Right atrium auricular region (tissue), 2 donors: ENCODE measurements around the gene KCNH6. TPM values are rescaled to one million over a fixed set of nuclear protein-coding genes. Genes with fewer than 3 reads are reported as not detected.

Source experiments
- DNase-seq: peaks from one replicate; pipeline ENCODE4 v3.0.0-alpha.2; 2019; ENCODE audit warnings: low spot score
- H3K27ac ChIP-seq, 2 donors: fragments of 200-600 bp; sonication (generic); 1 replicate in 1 of 2; 2 replicates in 1 of 2; pipeline ENCODE4 v1.5.1; 2016 to 2019
- H3K27me3 ChIP-seq, 2 donors: fragments of 200-600 bp; sonication (generic); one replicate each; pipeline versions ENCODE4 v1.5.1 to v1.6.0; 2017 to 2019
- H3K36me3 ChIP-seq: fragments of 200-600 bp; sonication (generic); one replicate; pipeline ENCODE4 v1.5.1; 2016
- H3K4me1 ChIP-seq, 2 donors: fragments of 200-600 bp; sonication (generic); one replicate each; pipeline versions ENCODE4 v1.5.1 to v1.6.0; 2017 to 2019
- H3K4me3 ChIP-seq, 2 donors: fragments of 200-600 bp; sonication (generic); 1 replicate in 1 of 2; 2 replicates in 1 of 2; pipeline ENCODE4 v1.5.1; 2017 to 2019; ENCODE audit warnings: mild to moderate bottlenecking in 1 of 2, moderate library complexity in 1 of 2
- H3K9me3 ChIP-seq, 2 donors: fragments of 200-600 bp; sonication (generic); one replicate each; pipeline ENCODE4 v1.5.1; 2019
- CTCF ChIP-seq, 2 donors: fragments of 200-600 bp; sonication (generic); IDR thresholded peaks; one replicate each; pipeline ENCODE4 v1.5.1; 2019; ENCODE audit warnings: antibody characterized with exemption in 2 of 2
- total RNA-seq, 2 donors: library from RNA; depleted of rRNA; stranded (reverse); fragments of >200 nt; gene quantifications; one replicate each; pipeline ENCODE4 v1.1.0, GENCODE V29; 2016

KCNH6 gene
- total RNA-seq, 2 donors from 2014 or later = not detected

- H3K36me3 ChIP-seq = no peaks in the 10 kb centered on the region
- TF ChIP-seq CTCF (IDR thresholded peaks at IDR 0.05) = no peak
- no peak overlapping the region for H3K4me3 ChIP-seq
- no peak overlapping the region for H3K27ac ChIP-seq
- peaks cover 0 to 8% of the 10 kb centered on the region in 2 donors for H3K4me1 ChIP-seq
- DNase-seq = no peak
- H3K27me3 ChIP-seq = no peaks in the 10 kb centered on the region
- H3K9me3 ChIP-seq = no peaks in the 10 kb centered on the region
These were observed 3.7 kb downstream of the KCNH6 start for GRCh38 chr17:63526861-63527260.

GRCh38 chr17:63528183-63528582 lies 5.0 kb downstream of the KCNH6 start:
- Histone ChIP-seq H3K4me3 (no peak overlapping the region), H3K9me3 (no peaks in the 10 kb centered on the region), H3K36me3 (no peaks in the 10 kb centered on the region), H3K4me1 (peaks cover 0 to 8% of the 10 kb centered on the region in 2 donors), H3K27ac (no peak overlapping the region), H3K27me3 (no peaks in the 10 kb centered on the region)
- DNase-seq = no peak
- TF ChIP-seq CTCF (IDR thresholded peaks at IDR 0.05) = no peak

GRCh38 chr17:63529711-63530556 lies 6.8 kb downstream of the KCNH6 start:
- Histone ChIP-seq H3K36me3 (no peaks in the 10 kb centered on the region), H3K9me3 (no peaks in the 10 kb centered on the region), H3K4me1 (peaks cover 0 to 8% of the 10 kb centered on the region in 2 donors), H3K27ac (no peak overlapping the region), H3K27me3 (no peaks in the 10 kb centered on the region), H3K4me3 (no peak overlapping the region)
- TF ChIP-seq CTCF (IDR thresholded peaks at IDR 0.05) = no peak
- no peak for DNase-seq

- H3K27ac ChIP-seq = no peak overlapping the region
- no peak overlapping the region for H3K4me3 ChIP-seq
- DNase-seq = no peak
- H3K4me1 ChIP-seq = peaks cover 0 to 8% of the 10 kb centered on the region in 2 donors
- H3K36me3 ChIP-seq = no peaks in the 10 kb centered on the region
- no peaks in the 10 kb centered on the region for H3K27me3 ChIP-seq
- no peak for TF ChIP-seq CTCF (IDR thresholded peaks at IDR 0.05)
- H3K9me3 ChIP-seq = no peaks in the 10 kb centered on the region
These were observed 7.4 kb downstream of the KCNH6 start for GRCh38 chr17:63530557-63531021.

GRCh38 chr17:63531022-63531965 lies 8.1 kb downstream of the KCNH6 start:
- H3K27ac ChIP-seq = no peak overlapping the region
- H3K4me1 ChIP-seq = peaks cover 0 to 8% of the 10 kb centered on the region in 2 donors
- H3K36me3 ChIP-seq = no peaks in the 10 kb centered on the region
- no peak overlapping the region for H3K4me3 ChIP-seq
- no peak for DNase-seq
- no peak for TF ChIP-seq CTCF (IDR thresholded peaks at IDR 0.05)
- H3K27me3 ChIP-seq = no peaks in the 10 kb centered on the region
- no peaks in the 10 kb centered on the region for H3K9me3 ChIP-seq
